ENCODE measurements around the gene DCP2. TPM values are rescaled to one million over a fixed set of nuclear protein-coding genes. Genes with fewer than 3 reads are reported as not detected.

DCP2 gene
- total RNA-seq, 1 donor from 2014 or later = 67.2 TPM

DNA sequence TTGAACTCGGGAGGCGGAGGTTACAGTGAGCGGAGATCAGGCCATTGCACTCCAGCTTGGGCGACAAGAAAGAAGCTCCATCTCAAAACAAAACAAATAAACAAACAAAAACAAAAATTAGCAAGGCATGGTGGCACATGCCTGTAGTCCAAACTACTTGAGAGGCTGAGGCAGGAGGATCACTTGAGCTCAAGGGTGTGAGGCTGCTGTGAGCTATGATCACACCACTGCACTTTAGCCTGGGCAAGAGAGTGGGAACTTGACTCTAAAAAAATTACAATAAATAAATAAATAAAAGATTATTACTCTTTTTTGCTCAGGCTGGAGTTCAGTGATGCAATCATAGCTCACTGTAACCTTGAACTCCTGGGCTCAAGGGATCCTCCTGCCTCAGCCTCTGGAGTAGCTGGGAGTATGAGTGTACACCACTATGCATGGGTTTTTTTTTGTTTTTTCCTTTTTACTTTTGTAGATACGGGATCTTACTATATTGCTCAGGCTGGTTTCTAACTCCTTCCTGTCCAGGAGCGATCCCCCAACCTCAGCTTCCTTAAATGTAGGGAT lies 9.0 kb upstream of the DCP2 start:
- no peak for DNase-seq

DNA sequence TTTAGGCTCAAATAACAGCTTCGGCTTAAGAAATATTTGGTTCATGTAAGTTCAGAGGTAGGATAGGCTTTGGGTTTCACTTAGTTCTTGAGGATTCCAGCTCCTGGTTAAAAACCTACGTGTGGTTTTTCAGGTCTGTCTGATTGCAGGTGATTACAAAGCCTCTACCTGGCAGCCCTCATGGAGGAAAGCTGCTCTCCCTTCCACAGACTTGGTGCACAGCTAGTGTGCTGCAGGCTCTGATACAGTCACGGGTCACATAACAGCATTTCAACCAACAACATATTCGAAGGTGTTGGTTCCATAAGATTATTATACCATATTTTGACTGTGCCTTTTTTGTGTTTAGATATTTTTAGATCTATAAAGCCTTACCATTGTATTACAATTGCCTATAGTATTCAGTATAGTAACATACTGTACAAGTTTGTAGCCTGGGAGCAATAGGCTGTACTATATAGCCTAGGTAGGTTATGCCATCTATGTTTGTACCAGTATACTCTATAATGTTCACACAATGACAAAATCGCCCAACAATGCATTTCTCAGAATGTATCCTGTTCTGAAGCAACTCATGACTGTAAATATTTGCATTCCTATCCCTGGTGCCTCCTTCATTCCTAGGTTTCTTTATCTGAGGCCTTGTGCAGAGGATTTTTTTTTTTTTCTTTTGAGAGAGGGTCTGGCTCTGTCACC lies 8.0 kb upstream of the DCP2 start:
- DNase-seq = no peak

DNA sequence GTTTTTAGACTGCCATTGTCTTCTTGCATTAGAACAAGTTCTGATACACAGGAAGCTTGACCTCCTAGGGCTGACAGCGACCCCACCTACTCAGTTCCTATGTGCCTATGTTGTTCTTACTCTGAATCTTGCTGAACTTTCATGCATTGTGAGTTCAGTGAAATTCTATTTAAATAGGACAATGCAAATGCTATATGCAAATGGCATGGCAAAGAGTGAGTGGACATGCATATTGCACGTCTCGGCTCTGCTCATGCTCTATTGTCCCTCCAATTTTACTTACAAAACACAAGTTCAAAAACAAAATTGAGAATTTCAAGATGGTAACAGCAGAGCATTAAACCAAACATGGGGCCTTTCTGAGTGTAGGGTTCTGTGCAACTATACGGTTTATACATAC lies 5.3 kb upstream of the DCP2 start:
- DNase-seq = no peak

DNA sequence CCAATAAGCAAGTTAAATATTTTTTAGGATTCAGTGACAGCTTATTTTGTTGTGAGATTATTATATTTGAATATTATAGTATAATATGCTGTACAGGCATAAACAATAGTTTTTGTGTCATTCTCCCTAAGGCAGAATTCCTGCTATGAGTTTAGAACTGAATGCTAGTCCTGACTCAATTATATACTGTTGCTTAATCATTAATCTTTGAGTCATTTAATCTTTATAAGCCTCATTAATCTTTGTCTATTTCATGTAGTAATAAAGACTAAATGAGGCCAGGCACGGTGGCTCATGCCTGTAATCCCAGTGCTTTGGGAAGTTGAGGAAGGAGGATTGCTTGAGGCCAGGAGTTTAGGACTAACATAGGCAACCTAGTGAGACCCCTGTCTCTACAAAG lies 3.6 kb upstream of the DCP2 start:
- no peak for DNase-seq

DNA sequence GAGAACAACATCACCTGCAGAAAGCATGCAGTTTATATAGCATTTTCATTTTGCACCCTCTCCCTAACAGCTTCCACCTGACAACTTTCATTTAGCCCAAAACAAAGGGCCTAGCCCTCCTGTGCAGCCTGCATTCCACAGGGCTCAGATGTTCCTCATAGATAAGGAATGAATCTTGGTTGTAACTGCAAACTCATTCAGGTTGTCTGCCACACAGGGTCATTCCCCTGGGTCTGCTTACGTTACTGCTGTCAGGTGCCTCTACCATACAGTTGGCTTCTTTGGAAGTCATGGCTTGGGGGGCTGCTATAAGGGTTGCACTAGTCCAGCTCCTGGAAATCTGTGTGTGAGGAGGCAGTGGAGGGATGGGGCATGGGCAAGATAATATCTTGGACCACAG lies 2.7 kb upstream of the DCP2 start:
- DNase-seq = no peak

DNA sequence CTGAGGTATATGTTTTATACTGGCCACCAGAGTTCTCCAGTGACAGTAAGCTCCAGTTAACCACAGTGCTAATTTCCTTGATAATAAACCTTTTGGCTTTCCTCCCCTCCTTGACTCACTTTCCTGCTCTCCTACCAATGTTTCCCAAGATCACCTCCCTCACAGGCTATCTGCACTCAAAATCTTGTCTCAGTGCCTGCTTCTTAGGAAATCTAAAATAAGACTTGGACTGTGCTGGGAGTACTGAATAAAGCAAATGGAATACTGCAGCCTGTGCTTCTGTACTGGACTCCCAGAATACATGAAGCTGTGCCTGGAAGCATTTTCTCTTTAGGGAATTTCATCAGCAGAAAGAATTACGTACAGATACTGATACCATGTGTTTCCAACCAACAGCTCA lies 1.7 kb upstream of the DCP2 start:
- no peak for DNase-seq

DNA sequence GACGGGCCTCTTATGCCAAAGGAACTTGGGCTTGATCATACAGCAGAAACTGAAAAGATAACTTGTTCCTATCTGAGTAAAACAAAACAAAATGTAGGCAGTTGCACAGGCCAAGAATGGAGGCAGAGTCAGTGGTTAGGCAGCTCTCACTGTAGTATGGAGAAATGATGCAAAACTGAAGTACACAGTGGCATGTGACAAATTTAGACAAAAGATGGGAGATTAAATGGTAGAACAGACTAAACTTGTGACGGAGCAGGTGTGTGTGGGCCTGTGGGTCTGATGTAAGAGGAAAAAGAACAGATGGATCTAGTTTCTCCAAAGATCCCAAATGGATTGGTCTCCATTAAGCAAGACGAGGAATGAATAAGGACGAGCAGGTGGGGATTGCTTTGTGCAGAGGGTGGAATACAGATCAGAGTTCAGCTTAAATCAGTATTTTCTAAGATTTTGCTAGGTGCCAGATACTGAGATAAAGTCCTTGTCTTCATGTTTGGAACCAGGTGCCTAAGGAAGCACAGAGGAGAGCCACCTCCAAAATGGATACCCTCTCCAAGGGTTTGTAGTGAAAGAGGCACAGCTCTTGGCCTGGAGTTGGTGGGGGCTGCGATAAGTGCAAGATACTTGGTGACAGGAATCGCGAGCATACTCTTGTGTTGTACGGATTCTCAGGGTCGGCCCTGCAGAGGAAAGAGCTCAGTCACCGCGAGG lies 722 bp upstream of the DCP2 start:
- DNase-seq = no peak

DNA sequence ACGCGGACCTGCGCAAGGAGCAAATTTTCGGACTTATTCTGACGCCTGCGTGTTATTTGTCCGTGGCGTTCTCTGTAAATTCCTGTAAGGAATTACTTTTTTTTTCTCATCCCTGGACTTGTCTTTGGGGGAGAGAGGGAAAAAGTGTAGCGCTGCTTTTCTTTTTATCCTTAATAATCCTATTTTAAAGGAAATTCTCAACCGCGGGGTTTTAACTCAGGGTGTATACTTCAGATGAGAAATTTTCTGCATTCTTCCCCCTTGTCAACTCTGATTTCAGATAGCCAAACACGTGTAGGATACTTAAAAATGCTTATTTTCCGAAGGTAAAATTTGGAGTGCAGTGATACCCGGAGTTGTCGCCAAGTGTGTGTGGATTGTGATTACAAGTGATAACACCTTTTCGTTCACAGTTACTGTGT lies 853 bp downstream of the DCP2 start:
- peak; percentile 27 for DNase-seq

DNA sequence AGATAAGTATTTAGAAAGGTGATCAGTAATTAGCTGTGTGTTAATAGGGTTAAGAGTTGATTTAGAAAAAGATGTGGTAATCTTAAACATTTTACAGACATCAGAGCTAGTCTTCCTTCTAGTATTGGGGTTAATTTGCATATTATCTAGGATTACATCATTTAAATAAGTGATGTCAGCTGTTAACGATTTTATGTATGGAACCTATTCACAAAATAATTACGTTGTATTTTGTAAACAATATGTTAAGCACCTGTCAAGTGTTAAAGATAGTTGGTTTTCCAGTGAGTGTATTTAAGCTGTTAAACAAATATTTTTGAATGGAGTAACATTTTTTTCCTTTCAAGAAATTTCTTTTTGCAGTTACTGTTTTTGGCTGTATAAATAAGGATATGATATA lies 2.2 kb downstream of the DCP2 start:
- no peak for DNase-seq

DNA sequence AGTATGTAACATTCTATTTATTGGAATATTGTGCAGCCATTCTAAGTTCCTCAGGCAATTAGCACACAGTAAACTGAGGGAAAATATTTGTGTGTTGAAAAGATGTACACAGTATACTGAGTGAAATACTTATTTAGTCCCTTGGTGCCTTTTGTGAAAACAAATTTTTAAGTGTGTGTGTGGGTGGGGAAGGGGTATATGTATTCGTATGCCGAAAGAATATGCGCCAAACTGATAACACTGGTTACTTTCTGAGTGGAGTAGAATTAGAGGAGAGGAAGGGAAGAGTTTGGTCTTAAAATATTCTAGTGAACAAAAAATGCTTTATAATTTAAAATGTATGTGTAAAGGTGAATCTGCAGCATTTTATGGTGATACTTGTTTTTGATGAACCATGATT lies 3.1 kb downstream of the DCP2 start:
- no peak for DNase-seq

DNA sequence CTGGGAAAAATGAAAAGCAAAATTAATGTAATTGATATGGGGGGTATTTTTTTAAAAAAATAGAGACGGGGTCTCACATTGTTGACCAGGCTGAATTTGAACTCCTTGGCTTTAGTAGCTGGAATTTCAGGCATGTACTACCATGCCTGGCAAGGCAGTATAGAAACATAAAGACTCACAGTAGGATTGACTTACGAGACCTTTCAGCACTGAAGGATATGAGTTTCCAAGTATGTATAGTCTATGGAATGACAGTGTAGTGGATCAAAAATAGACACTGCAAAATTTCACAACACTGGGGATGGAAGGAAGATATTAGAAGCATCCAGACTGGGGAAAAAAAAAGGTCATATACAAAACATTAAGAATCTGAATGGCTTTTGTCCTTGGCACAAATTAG lies 6.8 kb downstream of the DCP2 start:
- no peak for DNase-seq

DNA sequence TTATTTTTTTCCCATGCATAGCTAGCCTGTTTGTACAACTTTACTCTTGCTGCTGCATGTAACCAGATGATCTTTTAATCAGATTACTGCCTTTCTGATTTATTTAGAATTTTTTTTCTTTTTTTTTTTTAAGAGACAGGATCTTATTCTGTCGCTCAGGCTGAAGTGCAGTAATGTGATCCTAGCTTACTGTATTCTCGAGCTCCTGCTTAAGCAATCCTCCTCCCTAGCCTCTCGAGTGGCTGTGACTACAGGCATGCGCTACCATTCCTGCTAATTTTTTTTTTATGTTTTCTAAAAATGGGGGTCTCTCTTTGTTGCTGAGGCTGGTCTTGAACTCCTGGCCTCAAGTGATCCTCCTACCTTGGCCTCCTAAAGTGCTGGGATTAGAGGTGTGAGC lies 9.6 kb downstream of the DCP2 start:
- DNase-seq = no peak

DNA sequence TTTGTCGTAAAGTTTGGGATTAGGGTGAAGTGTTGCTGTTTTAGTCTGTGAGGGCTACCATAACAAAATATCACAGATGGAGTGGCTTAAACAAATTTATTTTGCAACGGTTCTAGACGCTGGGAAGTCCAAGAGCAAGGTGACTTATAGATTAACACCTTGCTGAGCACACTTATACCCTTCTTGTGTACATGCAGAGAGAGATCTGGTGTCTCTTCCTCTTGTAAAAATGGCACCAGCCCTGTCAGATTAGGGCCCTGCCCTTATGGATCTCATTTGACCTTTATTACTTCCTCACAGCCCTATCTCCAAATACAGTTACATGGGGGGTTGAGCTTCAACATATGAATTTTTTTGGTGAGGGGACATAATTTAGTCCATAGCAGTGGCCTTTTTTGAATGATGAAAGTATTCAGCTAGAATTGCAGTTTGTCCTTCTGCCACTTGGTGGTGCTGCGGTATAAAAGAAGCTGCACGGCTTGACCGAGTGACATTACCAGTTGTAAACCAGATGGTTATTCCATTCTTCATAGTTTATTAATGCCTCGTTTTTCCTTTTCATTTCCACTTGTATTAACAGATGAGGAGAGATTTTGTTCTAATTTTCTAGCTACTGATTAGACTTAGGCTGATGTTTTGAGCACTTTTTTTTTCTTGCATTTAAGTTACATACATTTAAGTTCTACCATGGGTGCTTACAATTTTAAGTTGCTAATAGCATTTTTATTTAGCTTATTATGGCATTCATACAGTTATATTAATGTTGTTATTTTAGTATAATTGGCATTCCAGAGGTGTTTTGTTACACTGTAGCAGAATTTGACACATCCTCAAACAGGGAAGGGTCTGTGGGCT lies 19.4 kb downstream of the DCP2 start:
- peak; percentile 85 for DNase-seq

DNA sequence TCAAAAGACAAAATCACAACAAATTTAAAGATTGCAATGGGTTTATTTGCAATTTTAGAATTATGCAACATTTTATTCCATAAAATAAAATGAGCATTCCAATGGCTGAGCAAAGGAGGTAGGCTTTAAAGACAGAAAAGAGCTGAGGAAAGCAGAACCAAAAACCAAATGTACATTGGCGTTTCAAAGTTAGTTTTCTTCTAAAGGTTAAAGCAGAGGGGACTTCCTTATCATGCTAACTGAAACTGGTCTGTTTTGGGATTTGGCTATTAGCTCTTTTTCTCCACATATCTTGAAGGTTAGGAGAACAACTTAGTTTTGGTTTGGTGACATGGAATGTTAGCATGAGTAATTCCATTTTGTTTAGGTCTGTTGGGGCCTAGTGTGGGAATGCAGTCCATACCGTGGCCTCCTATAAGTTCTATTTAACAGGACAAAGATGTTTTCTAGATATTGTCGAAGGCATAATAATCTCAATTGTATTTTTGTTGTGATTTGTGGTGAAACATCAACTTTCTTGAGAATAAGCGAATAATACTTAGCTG lies 20.3 kb downstream of the DCP2 start:
- no peak for DNase-seq

DNA sequence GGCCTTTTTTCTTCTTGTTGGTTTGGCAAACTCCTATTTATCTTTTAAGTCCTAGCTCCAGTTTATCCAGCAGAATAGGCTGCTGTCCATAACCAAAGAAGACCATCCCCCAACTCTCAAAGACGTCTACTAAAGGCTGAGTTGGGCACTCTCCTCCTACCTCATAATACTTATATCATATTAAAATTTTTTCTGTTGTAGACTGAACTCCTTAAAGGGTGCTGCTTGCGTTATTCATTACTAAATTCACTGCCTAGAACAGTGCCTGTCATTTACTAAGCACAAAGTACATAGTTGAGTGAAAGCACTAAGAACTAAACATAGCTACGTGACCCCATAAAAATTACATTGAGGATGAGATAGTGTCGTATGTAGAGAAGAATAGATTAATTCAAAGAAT lies 21.7 kb downstream of the DCP2 start:
- no peak for DNase-seq

DNA sequence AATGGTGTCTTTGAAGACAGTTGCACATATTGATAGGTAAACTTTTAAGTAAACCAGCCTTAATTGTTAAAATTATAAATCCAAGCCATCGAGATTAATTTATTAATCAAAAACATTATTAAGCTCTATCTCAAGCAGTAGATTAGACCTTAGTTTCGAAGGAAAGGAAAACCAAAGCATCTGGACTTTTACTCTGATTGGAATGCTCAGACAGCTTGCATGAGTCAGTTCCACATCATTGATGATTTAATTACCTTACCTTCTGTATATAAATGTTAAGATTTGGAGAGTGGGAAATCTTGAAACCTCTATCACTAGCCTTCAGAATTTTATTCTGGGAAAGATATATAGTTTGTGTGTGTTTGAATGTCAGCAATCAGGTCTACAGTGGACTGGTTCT lies 23.9 kb downstream of the DCP2 start:
- no peak for DNase-seq

DNA sequence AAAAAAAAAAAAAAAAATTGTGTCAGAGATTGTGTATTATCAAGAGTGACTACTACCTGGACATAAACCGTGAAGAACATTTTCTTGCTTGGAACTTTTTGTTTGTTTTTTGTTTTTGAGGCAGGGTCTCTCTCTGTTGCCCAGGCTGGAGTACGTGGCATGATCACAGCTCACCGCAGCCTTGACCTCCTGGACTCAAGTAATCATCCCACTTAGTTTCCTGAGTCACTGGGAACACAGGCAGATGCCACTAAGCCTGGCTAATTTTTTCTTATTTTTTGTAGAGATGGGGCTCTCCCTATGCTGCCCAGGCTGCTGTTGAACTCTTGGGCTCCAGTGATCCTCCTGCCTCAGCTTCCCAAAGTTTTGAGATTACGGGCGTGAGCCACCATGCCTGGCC lies 25.8 kb downstream of the DCP2 start:
- no peak for DNase-seq

DNA sequence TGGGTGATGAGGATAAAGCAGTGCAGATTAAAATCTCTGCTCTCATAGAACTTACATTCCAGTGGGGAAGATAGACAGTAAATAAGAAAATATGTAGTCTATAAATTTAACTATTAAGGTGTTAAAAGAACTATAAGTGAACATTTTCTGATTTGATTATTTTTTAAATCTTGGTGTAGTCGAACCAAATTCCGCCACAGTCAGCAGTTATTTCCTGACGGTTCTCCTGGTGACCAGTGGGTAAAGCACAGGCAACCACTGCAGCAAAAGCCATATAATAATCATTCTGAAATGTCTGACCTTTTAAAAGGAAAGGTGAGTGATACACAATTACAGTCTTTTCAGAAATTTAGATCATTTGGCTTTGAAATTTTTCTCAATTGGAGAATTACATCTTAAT lies 27.2 kb downstream of the DCP2 start:
- DNase-seq = no peak

DNA sequence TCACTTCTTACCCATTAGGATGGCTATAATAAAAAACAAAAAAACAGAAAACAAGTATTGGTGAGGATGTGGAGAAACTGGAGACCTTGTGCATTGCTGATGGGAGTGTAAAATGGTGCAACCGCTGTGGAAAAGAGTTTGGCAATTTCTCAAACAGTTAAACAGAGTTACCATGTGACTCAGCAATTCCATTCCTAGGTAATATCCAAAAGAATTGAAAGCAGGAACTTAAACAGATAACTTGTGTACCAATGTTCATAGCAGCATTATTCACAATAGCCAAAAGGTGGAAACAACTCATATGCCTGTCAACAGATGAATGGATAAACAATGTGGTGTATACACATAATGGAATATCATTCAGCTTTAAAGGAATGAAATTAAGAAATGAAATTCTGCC lies 28.9 kb downstream of the DCP2 start:
- DNase-seq = no peak

DNA sequence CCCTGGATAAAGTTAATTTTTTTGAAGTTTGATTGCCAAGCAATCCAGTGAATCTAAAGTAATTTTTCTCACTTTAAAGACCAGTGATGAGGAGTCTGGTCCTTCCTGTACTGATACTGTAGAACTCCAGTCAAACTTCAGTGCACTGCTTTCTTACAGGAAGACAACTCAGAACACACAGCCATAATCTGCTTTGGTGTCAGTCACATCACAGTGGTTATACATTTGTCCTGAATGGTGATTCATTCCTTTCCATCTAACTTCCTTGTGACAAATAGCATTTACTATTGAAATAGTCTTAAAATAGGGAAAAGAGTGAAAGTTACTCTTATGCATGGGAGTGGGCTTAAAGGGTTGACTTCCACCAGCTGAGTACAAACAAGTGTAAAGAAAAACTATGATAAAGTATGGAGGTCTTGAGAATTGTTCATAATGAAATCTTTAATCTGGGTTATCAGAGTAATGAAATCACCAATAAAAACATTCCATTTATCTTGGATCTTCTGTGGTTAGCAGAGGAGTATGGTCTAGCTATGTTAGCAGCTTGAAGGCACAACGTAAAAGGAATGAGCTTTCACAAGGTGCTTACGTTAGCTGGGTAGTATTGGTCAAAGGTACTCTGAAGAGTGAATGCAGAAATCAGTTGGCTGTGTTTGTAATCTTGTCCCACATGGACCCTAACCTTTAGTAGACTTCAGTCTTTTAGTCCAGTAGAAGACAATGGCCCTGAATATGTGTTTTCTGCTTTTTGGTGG lies 41.5 kb downstream of the DCP2 start:
- peak; percentile 32 for DNase-seq

DNA sequence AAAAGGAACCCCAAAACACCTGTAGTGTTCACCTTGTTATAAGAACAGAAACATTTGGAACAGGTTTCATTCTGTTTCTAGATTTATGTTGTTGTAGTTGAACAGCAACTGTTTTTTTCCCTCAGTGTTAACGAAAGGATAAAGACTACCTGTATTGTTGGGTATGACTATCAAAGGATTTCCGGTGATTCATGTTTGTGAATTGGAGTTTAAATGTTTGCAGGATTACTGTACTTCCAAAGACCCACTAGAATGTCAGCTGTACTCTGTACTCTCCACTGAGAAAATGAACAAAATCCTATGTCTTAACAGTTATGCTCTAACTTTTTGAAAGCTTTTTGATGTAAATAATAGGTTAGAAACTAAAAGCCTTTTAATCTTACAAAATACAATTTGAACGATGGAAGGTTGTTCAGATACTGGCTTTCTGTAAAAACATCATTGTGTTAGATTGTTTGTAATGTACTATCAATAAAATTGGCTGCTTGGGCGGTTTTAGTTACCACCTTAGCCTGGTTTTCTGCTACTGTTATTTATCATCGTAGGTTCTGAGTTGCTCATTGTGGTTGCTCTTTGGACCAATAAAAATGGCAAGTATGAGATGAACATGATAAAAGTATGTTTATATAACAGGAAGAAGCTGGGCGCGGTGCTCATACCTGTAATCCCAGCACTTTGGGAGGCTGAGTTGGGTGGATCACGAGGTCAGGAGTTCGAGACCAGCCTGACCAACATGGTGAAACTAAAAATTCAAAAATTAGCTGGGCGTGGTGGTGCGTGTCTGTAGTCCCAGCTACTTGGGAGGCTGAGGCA lies 44.1 kb downstream of the DCP2 start:
- peak; percentile 88 for DNase-seq

All from dermis blood vessel endothelial cell (primary cell).